Measurements from ENCODE around the gene MEX3B.
"Not testable (repeated sequence)": the region's sequence is repeated elsewhere in the genome, so short reads cannot be mapped to it uniquely, and the experiment has no call there.

The MEX3B gene

GRCh38 chr15:82005239-82005638 is 40.6 kb downstream of the MEX3B start:
- no peak for DNase-seq (ENCODE audit: low read depth, low spot score)

- DNase-seq (ENCODE audit: low read depth, low spot score): no peak
Measured at GRCh38 chr15:82003916-82004315, 41.9 kb downstream of the MEX3B start.

- not testable (repeated sequence) for DNase-seq (ENCODE audit: low read depth, low spot score)
Measured at GRCh38 chr15:81995081-81995480, 50.7 kb downstream of the MEX3B start.

- DNase-seq (ENCODE audit: low read depth, low spot score): no peak
Measured at GRCh38 chr15:81992523-81992922, 53.3 kb downstream of the MEX3B start.

All from brain pericyte (primary cell).